D721Med (cell line): ENCODE data around the gene ADGRB2.
"Not testable (repeated sequence)": the region's sequence is repeated elsewhere in the genome, so short reads cannot be mapped to it uniquely, and the experiment has no call there.

Experiments used
- DNase-seq: peaks from one replicate; pipeline ENCODE4 v3.0.0; 2011; ENCODE audit warnings: low spot score; ENCODE audit not compliant: insufficient read length
- FAIRE-seq: peaks from 2 replicates; lab custom pipeline; 2011; peaks lifted over from hg19 to GRCh38; lab: Jason Lieb, UNC
- CTCF ChIP-seq: IDR thresholded peaks from 2 replicates; pipeline ENCODE4 v1.5.1; 2012; ENCODE audit warnings: mild to moderate bottlenecking, control low read depth; ENCODE audit not compliant: insufficient read depth; ENCODE audit errors: missing control alignments

Gene ADGRB2

GRCh38 chr1:31715087-31715872 lies 48.9 kb downstream of the ADGRB2 start:
- FAIRE-seq (no peak), DNase-seq (no peak)
- peak; percentile 40 for TF ChIP-seq CTCF

GRCh38 chr1:31714442-31715086 lies 49.6 kb downstream of the ADGRB2 start:
- peak; percentile 72 for TF ChIP-seq CTCF
- FAIRE-seq: no peak
- DNase-seq: no peak

GRCh38 chr1:31712630-31713029 lies 51.5 kb downstream of the ADGRB2 start:
- DNase-seq: no peak

GRCh38 chr1:31712068-31712467 lies 52.1 kb downstream of the ADGRB2 start:
- no peak for FAIRE-seq
- no peak for TF ChIP-seq CTCF
- DNase-seq: no peak

More at GRCh38 chr1:31712630-31713029, 51.5 kb downstream of the ADGRB2 start:
- no peak for FAIRE-seq
- no peak for TF ChIP-seq CTCF

- FAIRE-seq (no peak), DNase-seq (no peak)
- no peak for TF ChIP-seq CTCF
Observed at GRCh38 chr1:31708324-31708723, 55.8 kb downstream of the ADGRB2 start.

- no peak for TF ChIP-seq CTCF
- no peak for DNase-seq
- FAIRE-seq: no peak
Observed at GRCh38 chr1:31707711-31708110, 56.4 kb downstream of the ADGRB2 start.

GRCh38 chr1:31707059-31707600 lies 57.0 kb downstream of the ADGRB2 start:
- not testable (repeated sequence) for FAIRE-seq

More at GRCh38 chr1:31707059-31707600, 57.0 kb downstream of the ADGRB2 start:
- not testable (repeated sequence) for DNase-seq
